Stimulated activated CD8-positive, alpha-beta memory T cell treated with anti-CD3 and anti-CD28 coated beads, Interleukin-15, amount 100 ng/mL, for 4 hours (primary cell): ENCODE data around the gene CDC42BPG.

Source experiments
- DNase-seq, 2 donors: peaks; one replicate each; pipeline ENCODE4 v3.0.0-alpha.2; 2020; ENCODE audit warnings: low read depth in 2 of 2

CDC42BPG gene

GRCh38 chr11:64789331-64790204, 54.9 kb downstream of the CDC42BPG start:
- DNase-seq: no peak

DNA sequence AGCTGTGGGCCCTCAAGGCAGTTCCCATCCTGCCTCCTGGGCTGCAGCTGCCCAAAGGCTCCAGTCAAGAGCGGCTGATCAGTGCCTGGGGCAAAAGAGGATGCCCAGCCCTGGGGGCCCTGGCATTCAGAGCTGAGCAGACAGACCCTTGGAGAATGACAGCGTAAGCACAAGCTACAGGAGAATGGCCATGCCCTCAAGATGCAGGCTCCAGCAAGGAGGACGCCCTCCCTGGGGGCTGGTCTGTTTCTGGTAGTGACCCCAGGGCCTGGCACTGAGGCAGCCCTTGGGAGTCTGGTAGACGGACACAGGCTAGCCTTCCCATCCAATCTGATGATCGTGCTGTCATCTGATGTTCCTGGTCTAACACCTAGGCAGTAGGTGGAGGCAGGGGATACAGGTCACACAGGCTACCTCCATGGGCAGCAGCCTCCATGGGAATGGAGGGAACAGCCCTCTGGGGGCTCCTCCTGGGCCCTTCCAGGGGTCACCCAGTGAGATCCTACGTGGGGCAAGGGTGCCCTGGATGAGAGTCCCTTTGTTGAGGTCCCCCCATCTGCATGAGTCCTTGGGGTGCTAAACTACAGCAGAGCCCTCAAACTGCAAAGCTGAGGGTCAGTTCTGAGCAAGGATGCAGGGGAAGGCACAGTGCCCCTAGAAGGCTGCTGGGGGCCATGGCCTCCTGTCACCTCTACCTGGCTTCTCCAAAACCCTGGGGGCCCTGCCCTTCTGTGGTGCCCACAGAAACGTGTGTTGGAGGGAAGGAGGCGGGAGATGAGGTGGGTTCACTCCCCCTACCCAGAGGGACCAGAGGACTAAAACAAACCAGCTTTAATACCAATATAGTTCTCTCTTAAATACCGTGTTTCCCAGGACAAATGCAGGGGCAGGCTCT, 55.9 kb downstream of the CDC42BPG start:
- no peak for DNase-seq

DNA sequence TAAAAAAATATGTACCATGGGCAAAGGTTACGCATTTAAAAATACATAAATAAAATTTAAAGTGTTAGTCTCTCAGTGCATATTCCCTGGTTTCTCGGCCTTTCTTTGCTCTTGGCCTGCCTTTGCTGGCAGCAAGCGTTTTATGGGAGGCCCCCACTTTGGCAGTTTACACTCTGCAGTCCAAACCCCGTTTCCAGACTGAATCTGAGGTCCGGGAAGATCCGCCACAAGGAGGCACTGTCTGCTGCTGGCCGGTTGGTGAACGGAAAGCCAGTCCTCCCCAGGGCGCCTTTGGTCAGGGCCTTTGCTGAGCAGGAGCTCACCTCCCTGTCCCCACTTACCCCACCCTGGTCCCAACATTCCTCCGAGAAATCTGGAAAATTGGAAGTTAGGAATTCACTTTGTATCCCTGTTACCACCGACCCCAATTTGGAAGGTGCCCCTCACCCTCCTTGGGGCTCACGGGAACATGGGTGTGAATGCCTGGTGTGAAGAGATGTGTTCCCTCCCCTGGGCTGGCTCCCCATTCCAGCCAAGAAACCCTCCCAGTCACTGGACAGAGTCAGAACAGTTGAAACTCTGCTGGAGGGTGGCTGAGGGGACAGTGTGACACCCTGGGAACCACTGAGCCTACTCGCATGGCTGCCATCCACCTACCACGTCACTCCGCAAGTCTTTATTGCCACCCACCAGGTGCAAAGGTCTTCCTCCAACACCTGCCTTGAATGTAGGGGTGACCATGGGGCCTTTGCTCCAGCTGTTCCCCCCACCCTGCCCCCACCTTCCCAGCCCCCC, 56.7 kb downstream of the CDC42BPG start:
- no peak for DNase-seq

- no peak for DNase-seq
These were observed 58.1 kb downstream of the CDC42BPG start for GRCh38 chr11:64786308-64786707.

- DNase-seq: no peak
These were observed 59.5 kb downstream of the CDC42BPG start for GRCh38 chr11:64784813-64785581.

GRCh38 chr11:64778473-64779298, 65.8 kb downstream of the CDC42BPG start, which contains the start of gene SF1:
Gene SF1 (minus strand): TSS chr11:64778542. CDS start chr11:64778392, 150 bp downstream.
- DNase-seq: peak; percentile 96 to 99

DNA sequence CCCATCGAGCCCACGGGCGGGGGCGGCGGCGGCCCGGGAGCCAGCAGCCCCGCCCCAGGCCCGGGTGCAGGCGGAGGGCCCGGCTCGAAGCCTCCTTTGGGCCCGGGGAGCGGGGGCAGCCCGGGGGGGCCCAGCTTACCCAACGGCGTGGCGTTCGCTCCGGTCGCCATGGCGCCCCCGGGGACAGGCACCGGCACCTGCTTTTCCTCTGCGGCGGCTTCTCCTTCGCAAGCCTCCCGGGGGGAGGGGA, 66.3 kb downstream of the CDC42BPG start:
- DNase-seq: no peak

- DNase-seq: peak; percentile 54 to 69
These were observed 66.8 kb downstream of the CDC42BPG start for GRCh38 chr11:64777449-64778222.

DNA sequence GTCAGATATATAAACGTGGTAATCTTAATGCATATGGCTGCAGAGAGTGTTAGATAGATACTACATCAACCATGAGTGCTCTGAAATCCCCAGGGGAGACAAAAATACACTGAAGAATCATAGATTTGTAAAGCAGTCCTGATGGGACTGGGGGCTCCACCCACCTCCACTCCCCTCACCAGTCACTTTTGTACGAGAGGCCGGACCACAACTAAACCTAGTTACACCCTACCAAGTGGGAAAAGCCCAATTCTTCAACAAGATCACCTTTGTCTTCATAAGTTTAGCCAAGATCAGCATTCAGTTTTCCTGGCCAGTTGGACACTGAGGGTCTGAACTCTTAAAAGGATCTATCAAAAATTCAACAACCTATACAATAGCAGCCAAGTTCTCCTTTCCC, 67.6 kb downstream of the CDC42BPG start:
- no peak for DNase-seq

- no peak for DNase-seq
These were observed 68.0 kb downstream of the CDC42BPG start for GRCh38 chr11:64776425-64776824.

DNA sequence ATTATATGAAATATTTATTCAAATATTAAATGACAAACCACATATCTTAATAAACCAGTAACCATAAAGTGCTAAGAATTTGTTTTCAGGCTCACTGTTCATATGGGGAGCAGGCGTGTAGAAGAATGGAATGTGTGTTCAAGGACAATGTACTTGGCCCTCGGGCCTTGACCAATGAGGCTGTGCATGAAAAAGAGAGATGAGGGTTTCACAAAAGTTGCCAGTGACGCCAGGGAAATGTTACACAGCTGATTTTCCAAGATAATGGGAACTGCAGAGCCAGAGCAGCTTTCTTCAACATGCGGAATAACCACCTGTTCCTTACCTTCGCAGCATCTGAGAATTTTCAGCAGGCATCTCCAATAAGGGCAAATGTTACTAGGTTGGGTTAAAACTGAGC, 70.3 kb downstream of the CDC42BPG start:
- DNase-seq: no peak
